HG03460 (cell line): ENCODE data around the gene DGCR8.

ENCODE experiments used
- ATAC-seq: cut with Tn5 transposase; IDR thresholded peaks from one replicate; pipeline ENCODE4 v1.9.1; 2021; ENCODE audit not compliant: unreplicated experiment

DGCR8 gene

DNA sequence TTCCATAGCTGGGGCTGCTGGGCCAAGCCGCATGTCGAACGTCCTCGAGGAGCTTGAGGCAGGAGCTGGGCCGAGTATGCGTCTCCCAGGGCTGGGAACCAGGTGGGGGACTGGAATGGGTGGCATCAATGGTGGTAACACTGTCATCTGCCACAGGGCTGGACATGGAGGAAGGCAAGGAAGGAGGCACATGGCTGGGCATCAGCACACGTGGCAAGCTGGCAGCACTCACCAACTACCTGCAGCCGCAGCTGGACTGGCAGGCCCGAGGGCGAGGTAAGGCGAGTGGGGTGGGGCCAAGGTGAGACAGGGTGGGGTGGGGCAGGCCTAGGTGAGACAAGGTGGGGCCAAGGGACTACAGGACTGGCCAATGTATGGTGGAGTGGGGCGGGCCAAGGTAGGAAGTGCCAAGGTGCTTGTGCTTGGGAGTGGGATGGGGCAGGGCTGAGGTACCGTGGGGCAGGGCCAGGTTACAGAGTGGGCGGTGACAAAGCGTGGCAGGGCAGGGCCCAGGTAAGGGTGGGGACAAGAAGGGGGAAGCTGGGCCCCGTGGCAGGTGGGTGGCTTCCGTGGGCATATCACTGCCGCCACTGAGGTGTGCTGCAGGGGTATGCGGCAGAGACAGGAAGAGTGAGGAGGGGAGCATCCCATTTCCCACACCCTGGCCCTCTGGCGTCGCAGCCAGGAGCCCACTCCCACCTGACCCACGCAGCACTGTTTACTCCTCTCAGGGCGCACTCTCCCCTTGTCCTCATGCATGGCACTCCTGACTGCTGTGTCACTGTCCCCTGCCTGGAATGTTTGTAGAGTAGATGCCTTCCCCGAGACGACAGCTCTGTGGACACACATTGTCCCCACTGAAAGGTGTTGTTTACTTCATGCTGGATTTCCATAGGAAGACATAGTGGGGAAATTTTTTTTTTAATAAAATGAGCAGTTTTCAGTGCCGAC, 27.5 kb upstream of the DGCR8 start:
- ATAC-seq, result no peak

GRCh38 chr22:20053407-20054033, 26.5 kb upstream of the DGCR8 start:
- no peak for ATAC-seq

DNA sequence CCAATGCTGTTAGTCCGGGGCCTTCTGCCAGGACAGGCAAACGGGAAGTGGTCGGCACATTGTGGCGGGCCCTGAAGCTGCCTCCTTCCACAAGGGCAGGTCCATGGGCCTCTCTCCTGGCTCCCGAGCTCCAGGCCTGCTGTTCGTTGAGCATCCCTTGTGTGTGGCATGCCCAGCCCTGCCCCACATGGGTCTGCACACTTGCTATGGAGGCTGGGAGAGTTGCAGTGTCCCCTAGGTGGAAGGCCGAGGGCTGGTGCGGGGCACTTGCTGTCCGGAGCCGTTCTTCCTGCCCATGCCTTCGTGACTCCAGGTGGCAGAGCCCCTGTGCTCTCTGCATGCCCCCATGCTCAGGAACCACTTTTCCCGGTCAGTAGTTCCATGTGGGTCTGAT, 26.0 kb upstream of the DGCR8 start:
- ATAC-seq, result no peak

DNA sequence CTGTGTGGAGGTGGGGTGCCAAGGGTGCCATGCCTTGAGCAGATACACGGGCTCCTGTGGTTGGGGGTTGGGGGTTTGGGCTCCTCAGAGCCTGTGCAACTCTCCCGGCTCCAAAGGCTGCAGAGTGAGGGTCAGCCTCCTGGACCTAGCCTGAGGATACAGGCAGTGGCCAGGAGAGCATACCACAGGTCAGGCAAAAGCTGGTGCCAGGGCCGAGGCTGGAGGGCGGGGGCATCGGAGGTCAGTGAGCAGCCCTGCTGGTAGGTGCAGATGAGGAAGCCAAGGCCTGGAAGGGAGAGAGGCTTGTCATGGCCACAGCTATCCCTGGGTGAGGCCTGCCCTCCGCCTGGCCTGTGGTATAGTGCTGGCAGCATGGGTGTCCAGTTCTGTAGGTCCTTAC, 25.6 kb upstream of the DGCR8 start:
- ATAC-seq, result no peak

GRCh38 chr22:20055144-20055543, 24.9 kb upstream of the DGCR8 start:
- ATAC-seq, result no peak

DNA sequence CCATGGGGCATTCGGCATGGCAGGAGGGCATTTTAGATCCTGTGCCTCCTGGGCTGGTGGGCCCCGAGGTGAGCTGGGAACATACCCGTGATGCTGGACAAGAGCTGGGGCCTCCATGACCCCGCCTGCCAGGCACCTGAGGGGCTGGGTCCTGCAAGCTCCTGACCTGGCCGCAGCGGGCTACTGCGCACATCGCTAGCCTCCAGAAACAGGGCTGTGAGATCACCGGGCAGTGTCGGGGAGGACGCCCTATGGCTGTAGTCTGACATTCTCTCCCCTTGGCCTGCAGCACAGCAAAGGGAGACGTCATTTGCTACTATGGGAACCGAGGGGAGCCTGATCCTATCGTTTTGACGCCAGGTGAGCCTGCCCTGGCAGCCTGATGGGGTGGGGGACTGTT, 24.4 kb upstream of the DGCR8 start:
- ATAC-seq, result no peak

DNA sequence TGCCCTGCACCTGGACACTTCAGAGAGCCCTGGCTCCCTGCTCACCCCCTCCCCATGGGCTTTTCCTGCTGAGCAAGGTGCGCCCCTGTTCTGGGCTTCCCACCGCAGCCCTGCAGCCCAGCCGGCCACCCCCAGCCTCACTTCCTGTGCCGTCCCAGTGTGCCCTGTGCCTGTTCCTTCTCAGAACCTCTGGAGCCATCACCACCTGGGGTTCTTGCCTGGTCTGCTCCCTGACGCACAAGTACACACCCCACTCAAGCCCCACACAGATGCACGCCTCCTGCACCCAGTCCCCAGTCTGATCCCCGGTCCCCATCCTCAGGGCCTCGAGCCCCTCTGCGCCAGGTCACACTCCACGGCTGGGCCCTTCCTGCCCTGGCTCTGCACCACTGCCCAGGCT, 23.9 kb upstream of the DGCR8 start:
- no peak for ATAC-seq

DNA sequence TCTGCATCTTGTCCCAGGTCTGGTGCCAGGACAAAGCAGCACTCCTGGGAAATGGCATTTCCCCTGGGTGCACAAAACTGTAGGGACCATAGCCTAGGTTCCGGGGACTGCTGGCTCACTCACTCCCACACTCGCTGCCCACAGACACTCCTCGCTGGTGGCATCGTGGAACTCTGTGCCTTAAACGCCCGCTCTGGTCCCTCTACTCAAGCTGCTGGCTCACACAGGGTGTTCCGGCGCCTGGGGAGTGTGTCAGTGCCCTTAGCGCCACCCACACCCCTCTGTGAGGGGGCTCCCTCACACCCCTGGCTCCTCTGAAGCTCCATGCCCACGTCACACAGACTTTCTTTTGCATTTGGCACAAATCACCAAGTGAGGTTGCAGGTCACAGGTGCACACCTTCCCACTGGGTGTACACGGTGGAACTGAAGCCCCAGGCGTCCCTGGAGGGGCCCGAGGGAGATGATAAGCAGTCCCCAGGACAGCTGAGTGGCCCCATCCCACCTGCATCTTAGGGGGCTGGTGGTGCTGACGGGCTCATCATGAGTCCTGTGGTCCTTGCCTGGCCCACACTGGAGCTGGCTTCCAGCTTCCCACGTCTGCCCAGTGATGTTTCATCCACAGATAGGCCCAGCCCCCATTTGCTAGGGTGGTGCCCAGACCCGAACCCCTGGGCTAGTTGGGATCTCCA, 23.2 kb upstream of the DGCR8 start:
- no peak for ATAC-seq

- no peak for ATAC-seq
These were observed 22.3 kb upstream of the DGCR8 start for GRCh38 chr22:20057596-20058268.

DNA sequence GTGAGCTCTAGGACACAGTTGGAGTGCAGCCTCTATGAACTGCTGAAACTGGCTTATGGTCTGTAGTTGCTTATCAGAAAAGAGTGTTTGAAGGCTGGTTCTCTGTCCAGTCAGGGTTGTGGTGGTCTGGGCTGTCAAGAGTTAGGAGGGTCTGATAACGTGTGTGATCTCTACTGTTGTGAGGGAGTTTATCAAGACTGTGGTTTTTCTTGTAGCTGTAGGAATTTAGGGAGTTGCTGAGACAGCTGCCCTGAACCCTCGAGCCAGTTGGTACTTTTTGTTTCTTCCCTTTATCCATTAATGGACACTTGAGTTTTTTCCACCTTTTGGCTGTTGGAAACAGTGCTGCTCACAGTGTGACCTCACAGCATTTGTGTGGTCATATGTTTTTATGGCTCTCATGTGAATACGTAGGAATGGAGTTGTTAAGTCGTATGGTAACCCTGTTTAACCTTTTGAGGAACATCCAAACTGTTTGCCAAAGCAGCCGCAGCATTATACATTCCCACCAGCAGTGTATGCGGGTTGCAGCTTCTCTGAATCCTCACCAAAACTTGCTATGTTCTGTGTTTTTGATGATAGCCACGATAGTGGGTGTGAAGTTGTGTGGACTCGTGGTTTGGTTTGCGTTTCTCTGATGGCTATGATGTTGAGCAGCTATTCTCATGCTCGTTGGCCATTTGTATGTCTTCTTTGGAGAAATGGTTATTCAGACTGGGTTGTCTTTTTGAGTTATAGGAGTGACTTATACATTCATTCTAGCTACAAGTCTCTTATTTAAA, 20.9 kb upstream of the DGCR8 start:
- ATAC-seq, result no peak

DNA sequence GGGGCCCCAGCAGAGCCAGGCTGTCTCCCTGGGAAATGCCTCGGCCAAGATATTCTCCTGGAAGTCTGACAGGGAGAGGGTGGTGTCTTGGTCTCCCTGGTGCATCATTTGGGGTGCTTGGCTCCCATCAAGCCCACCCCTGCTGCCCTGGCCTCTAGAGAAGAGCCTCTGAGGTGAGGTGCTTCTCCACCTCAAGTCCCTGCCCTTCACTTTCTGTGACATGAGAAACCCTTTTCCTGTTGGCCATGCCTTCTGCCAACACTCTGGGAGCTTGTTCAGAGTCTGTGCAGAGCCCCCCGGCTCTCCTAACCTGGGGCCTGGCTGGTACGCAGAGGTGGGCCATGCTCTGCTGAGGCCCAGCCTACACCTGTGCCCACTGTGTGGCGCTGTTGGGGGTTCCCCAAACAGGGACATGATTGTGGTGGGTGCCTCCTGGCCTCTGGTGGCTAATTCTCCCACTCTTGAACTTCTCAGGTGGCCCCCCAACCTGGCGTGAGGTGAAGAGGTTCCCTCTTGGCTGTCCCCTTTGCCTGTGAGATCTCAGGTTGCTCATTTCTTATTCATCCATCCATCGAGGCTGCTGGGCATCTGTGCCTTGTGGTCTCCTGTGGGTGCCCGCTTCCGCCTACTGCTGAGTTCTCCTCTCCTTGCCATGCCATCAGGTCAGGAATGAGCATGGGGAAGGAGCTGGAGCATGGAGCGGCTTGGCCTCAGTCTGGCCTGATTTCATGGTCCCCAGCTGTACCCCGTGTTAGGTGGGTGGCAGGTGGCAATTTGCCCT, 19.2 kb upstream of the DGCR8 start:
- no peak for ATAC-seq

DNA sequence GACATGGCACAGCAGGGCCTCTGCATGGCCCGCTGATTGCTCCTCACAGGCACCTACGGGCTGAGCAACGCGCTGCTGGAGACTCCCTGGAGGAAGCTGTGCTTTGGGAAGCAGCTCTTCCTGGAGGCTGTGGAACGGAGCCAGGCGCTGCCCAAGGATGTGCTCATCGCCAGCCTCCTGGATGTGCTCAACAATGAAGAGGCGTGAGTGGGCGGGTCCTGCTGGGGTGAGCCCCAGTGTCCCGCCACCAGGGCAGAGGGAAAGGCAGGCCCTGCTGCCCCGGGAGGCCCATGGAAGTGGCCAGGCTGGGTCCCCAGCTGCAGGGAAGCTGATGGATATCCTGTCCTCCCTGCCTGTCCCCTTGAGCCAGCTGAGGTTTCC, 18.6 kb upstream of the DGCR8 start:
- ATAC-seq, result no peak

GRCh38 chr22:20062043-20062765, 17.8 kb upstream of the DGCR8 start:
- no peak for ATAC-seq

- no peak for ATAC-seq
These were observed 17.3 kb upstream of the DGCR8 start for GRCh38 chr22:20062766-20063083.

- ATAC-seq, result no peak
These were observed 16.5 kb upstream of the DGCR8 start for GRCh38 chr22:20063271-20064139.

GRCh38 chr22:20064140-20064480, 15.9 kb upstream of the DGCR8 start:
- ATAC-seq, result no peak

GRCh38 chr22:20064545-20065262, 15.3 kb upstream of the DGCR8 start:
- ATAC-seq, result no peak
